H1 (cell line): ENCODE data around the gene KLK6. TPM values are rescaled to one million over a fixed set of nuclear protein-coding genes. Genes with fewer than 3 reads are reported as not detected.

ENCODE experiments used
- CTCF ChIA-PET: fragments of 300-600 bp; sonication (Branson Sonifier 250); formaldehyde crosslinking; loops from one replicate; lab custom pipeline; 2021; ENCODE audit not compliant: partially characterized antibody; lab: Charles Lee
- POLR2A ChIA-PET: fragments of 300-600 bp; sonication (Branson Sonifier 250); formaldehyde crosslinking; loops from one replicate; lab custom pipeline; 2021; ENCODE audit warnings: inconsistent platforms; ENCODE audit not compliant: partially characterized antibody; lab: Charles Lee
- DNase-seq, 2 experiments: peaks; one replicate each; pipeline versions ENCODE4 v3.0.0 to v3.0.0-alpha.2; 2010 to 2022; ENCODE audit warnings: low spot score in 2 of 2, low read depth in 1 of 2, mixed read lengths in 1 of 2
- FAIRE-seq: peaks from 2 replicates; lab custom pipeline; 2011; peaks lifted over from hg19 to GRCh38; lab: Jason Lieb, UNC
- H2AFZ ChIP-seq: 2 replicates; pipeline ENCODE4 v1.8.1; 2012; ENCODE audit warnings: low read length, inconsistent platforms
- H2AK5ac ChIP-seq: 2 replicates; pipeline ENCODE4 v1.6.1; 2013; ENCODE audit warnings: low read depth, low read length
- H2BK120ac ChIP-seq: replicated peaks from 2 replicates; pipeline ENCODE3; 2013; ENCODE audit warnings: low read depth, low read length, inconsistent platforms
- H2BK12ac ChIP-seq: 2 replicates; pipeline ENCODE4 v1.6.1; 2013; ENCODE audit warnings: low read depth, low read length
- H2BK15ac ChIP-seq: 2 replicates; pipeline ENCODE4 v1.6.1; 2013; ENCODE audit warnings: low read length
- H2BK20ac ChIP-seq: 2 replicates; pipeline ENCODE4 v1.6.1; 2013; ENCODE audit warnings: low read length
- H2BK5ac ChIP-seq: 2 replicates; pipeline ENCODE4 v1.6.1; 2013; ENCODE audit warnings: low read depth, low read length
- H3K14ac ChIP-seq: 2 replicates; pipeline ENCODE4 v1.6.1; 2013; ENCODE audit warnings: inconsistent platforms; ENCODE audit not compliant: insufficient read length
- H3K18ac ChIP-seq: 2 replicates; pipeline ENCODE4 v1.6.1; 2013; ENCODE audit warnings: low read length; ENCODE audit errors: extremely low read depth
- H3K23ac ChIP-seq: 2 replicates; pipeline ENCODE4 v1.6.1; 2013; ENCODE audit warnings: inconsistent platforms; ENCODE audit not compliant: insufficient read length
- H3K23me2 ChIP-seq: 2 replicates; pipeline ENCODE4 v1.6.1; 2013; ENCODE audit warnings: low read depth, low read length
- H3K27ac ChIP-seq: 2 replicates; pipeline ENCODE4 v1.6.1; 2011; ENCODE audit warnings: low read depth, low read length, inconsistent platforms
- H3K27me3 ChIP-seq, 4 experiments: replicated peaks in 1 of 4; 1 replicate in 1 of 4; 2 replicates in 3 of 4; pipeline versions ENCODE4 v1.6.1 to v1.8.1; 2011 to 2013; ENCODE audit warnings: low read length in 3 of 4, mild to moderate bottlenecking in 3 of 4, inconsistent platforms in 2 of 4, mixed read lengths in 2 of 4, moderate library complexity in 1 of 4; ENCODE audit not compliant: control insufficient read depth in 3 of 4, insufficient read depth in 3 of 4; ENCODE audit errors: extremely low read depth in 1 of 4
- H3K36me3 ChIP-seq, 4 experiments: 2 replicates each; pipeline versions ENCODE4 v1.6.1 to v1.8.1; 2011 to 2013; ENCODE audit warnings: mild to moderate bottlenecking in 4 of 4, low read length in 3 of 4, moderate library complexity in 2 of 4, control low read depth in 1 of 4, inconsistent platforms in 1 of 4; ENCODE audit not compliant: insufficient read depth in 4 of 4, control insufficient read depth in 2 of 4
- H3K4ac ChIP-seq: replicated peaks from 2 replicates; pipeline ENCODE3; 2013; ENCODE audit warnings: low read length, low read depth, mixed read lengths, inconsistent platforms; ENCODE audit not compliant: insufficient read length
- H3K4me1 ChIP-seq, 4 experiments: replicated peaks in 1 of 4; 1 replicate in 1 of 4; 2 replicates in 3 of 4; pipeline versions ENCODE4 v1.6.1 to v1.8.1; 2011 to 2013; ENCODE audit warnings: low read length in 3 of 4, inconsistent platforms in 2 of 4, mixed read lengths in 1 of 4; ENCODE audit not compliant: insufficient read depth in 4 of 4, control insufficient read depth in 3 of 4
- H3K4me2 ChIP-seq, 2 experiments: 2 replicates each; pipeline versions ENCODE4 v1.6.1 to v1.8.1; 2011 to 2013; ENCODE audit warnings: low read depth in 2 of 2, low read length in 2 of 2, control low read depth in 1 of 2, inconsistent platforms in 1 of 2, mild to moderate bottlenecking in 1 of 2; ENCODE audit not compliant: insufficient read depth in 1 of 2
- H3K4me3 ChIP-seq, 4 experiments: fragments of 200-600, 300-600 bp in 1 of 4; sonication (generic), shearing (Covaris generic), sonication (Bioruptor Twin) in 1 of 4; 2 replicates each; pipeline versions ENCODE4 v1.5.1 to v1.8.1; 2011 to 2016; ENCODE audit warnings: low read length in 4 of 4, low read depth in 3 of 4, control low read depth in 2 of 4, inconsistent platforms in 2 of 4, mild to moderate bottlenecking in 2 of 4, mixed read lengths in 1 of 4, moderate library complexity in 1 of 4; ENCODE audit not compliant: insufficient read depth in 2 of 4; ENCODE audit errors: extremely low read depth in 1 of 4
- H3K56ac ChIP-seq: replicated peaks from 2 replicates; pipeline ENCODE3; 2013; ENCODE audit warnings: low read depth, mild to moderate bottlenecking, mixed read lengths, low read length, inconsistent platforms; ENCODE audit not compliant: insufficient read length
- H3K79me1 ChIP-seq: 2 replicates; pipeline ENCODE4 v1.6.1; 2013; ENCODE audit warnings: low read depth, low read length, control low read depth
- H3K79me2 ChIP-seq, 2 experiments: 2 replicates each; pipeline versions ENCODE4 v1.6.1 to v1.8.1; 2012 to 2013; ENCODE audit warnings: low read length in 2 of 2, mild to moderate bottlenecking in 2 of 2, inconsistent platforms in 1 of 2; ENCODE audit not compliant: insufficient read depth in 2 of 2, control insufficient read depth in 1 of 2
- H3K9ac ChIP-seq, 4 experiments: replicated peaks in 1 of 4; 1 replicate in 1 of 4; 2 replicates in 3 of 4; pipeline versions ENCODE4 v1.6.1 to v1.8.1; 2011 to 2013; ENCODE audit warnings: low read depth in 3 of 4, low read length in 3 of 4, control low read depth in 2 of 4, mild to moderate bottlenecking in 2 of 4, moderate library complexity in 2 of 4, inconsistent platforms in 1 of 4; ENCODE audit errors: extremely low read depth in 1 of 4
- H3K9me3 ChIP-seq, 2 experiments: 2 replicates each; pipeline versions ENCODE4 v1.6.1 to v1.8.1; 2012 to 2013; ENCODE audit warnings: mild to moderate bottlenecking in 2 of 2, moderate library complexity in 2 of 2, control low read depth in 1 of 2, inconsistent platforms in 1 of 2, low read depth in 1 of 2, low read length in 1 of 2, mixed read lengths in 1 of 2; ENCODE audit not compliant: insufficient read depth in 2 of 2
- H4K20me1 ChIP-seq, 2 experiments: replicated peaks in 1 of 2; 2 replicates each; pipeline versions ENCODE3 to v1.8.1; 2011 to 2013; ENCODE audit warnings: inconsistent platforms in 2 of 2, low read length in 2 of 2, mild to moderate bottlenecking in 1 of 2; ENCODE audit not compliant: insufficient read depth in 2 of 2, control insufficient read depth in 1 of 2
- H4K5ac ChIP-seq: 2 replicates; pipeline ENCODE4 v1.6.1; 2013; ENCODE audit warnings: low read length, low read depth, mixed read lengths, inconsistent platforms; ENCODE audit not compliant: insufficient read length
- H4K8ac ChIP-seq: 2 replicates; pipeline ENCODE4 v1.8.0; 2013; ENCODE audit warnings: mild to moderate bottlenecking, moderate library complexity, low read length, inconsistent platforms; ENCODE audit not compliant: insufficient read depth; ENCODE audit errors: extremely low read depth
- H4K91ac ChIP-seq: replicated peaks from 2 replicates; pipeline ENCODE3; 2013; ENCODE audit warnings: low read length, mixed read lengths, inconsistent platforms; ENCODE audit not compliant: insufficient read length
- CBX5 ChIP-seq: fragments of 300-800, 300-1000 bp; sonication (generic); IDR thresholded peaks from 2 replicates; pipeline ENCODE4 v1.7.1; 2016; ENCODE audit warnings: antibody characterized with exemption, low read length, low read depth
- CTCF ChIP-seq, 3 experiments: IDR thresholded peaks; 1 replicate in 2 of 3; 2 replicates in 1 of 3; pipeline versions ENCODE4 v1.5.1 to v1.6.1; 2011; ENCODE audit warnings: low read length in 3 of 3, mild to moderate bottlenecking in 3 of 3, inconsistent platforms in 2 of 3, low read depth in 1 of 3, moderate library complexity in 1 of 3; ENCODE audit not compliant: insufficient read depth in 1 of 3; ENCODE audit errors: control extremely low read depth in 1 of 3
- E2F6 ChIP-seq: IDR thresholded peaks from 2 replicates; pipeline ENCODE4 v1.6.1; 2012; ENCODE audit warnings: inconsistent platforms
- FOSL1 ChIP-seq: IDR thresholded peaks from 2 replicates; pipeline ENCODE4 v1.6.1; 2011; ENCODE audit warnings: mild to moderate bottlenecking, low read depth, low read length, moderate library complexity; ENCODE audit not compliant: insufficient read depth
- MAX ChIP-seq: IDR thresholded peaks from 2 replicates; pipeline ENCODE4 v1.6.1; 2012; ENCODE audit warnings: inconsistent platforms
- RAD21 ChIP-seq, 2 experiments: IDR thresholded peaks in 1 of 2; conservative IDR thresholded peaks in 1 of 2; 2 replicates each; pipeline ENCODE4 v1.6.1; 2011; ENCODE audit warnings: low read depth in 2 of 2, low read length in 2 of 2, improper control_type of control experiment in 1 of 2, inconsistent platforms in 1 of 2, mild to moderate bottlenecking in 1 of 2, moderate library complexity in 1 of 2
- TCF12 ChIP-seq: IDR thresholded peaks from 2 replicates; pipeline ENCODE4 v1.6.1; 2011; ENCODE audit warnings: low read depth, mild to moderate bottlenecking, low read length
- TEAD4 ChIP-seq: IDR thresholded peaks from 2 replicates; pipeline ENCODE4 v1.6.1; 2012; ENCODE audit warnings: low read depth, low read length, inconsistent platforms, mixed read lengths
- WGBS, 2 experiments: shearing (Covaris generic) in 1 of 2; methylation state at CpG; one replicate each; pipeline versions ENCODE4 v1.1.6 to v1.1.7; 2013 to 2015; ENCODE audit warnings: low lambda C conversion rate in 2 of 2, mixed read lengths in 2 of 2, inconsistent platforms in 1 of 2, low coverage in 1 of 2, missing lambda C conversion rate in 1 of 2; ENCODE audit not compliant: insufficient replicate concordance in 2 of 2, insufficient coverage in 1 of 2, insufficient read length in 1 of 2; ENCODE audit errors: extremely low coverage in 1 of 2, missing lambda C conversion rate in 1 of 2; 5-methylcytosine and 5-hydroxymethylcytosine counted together
- polyA plus RNA-seq, 7 experiments: library from polyadenylated mRNA; depleted of rRNA in 3 of 7; stranded (reverse) in 5 of 7; unstranded in 2 of 7; fragments of >200 nt in 5 of 7; fragments of 200-250 nt in 2 of 7; gene quantifications; 1 replicate in 5 of 7; 2 replicates in 1 of 7; 4 replicates in 1 of 7; pipeline versions ENCODE4 v1.2.1 to v1.2.3, GENCODE V29; 2011 to 2013; ENCODE audit warnings: missing spikeins in 2 of 7, mixed read lengths in 2 of 7
- total RNA-seq: library from RNA; stranded (reverse); fragmentation: NEBNext Ultra II Directional; extraction: Animal tissue kit (Norgen Biotek cat#: 25700); gene quantifications from 2 replicates; pipeline ENCODE4 v1.2.1, GENCODE V29; 2021

The KLK6 gene
- total and polyA plus RNA-seq, 2 of the 8 experiments (the other 6 are each of a cell fraction or from before 2014, with no cell fraction given) = 0.69 to 3.2 TPM

- no peaks in the 10 kb centered on the region for H4K20me1 ChIP-seq
- no peak overlapping the region for H4K8ac ChIP-seq
- no peak overlapping the region for H4K5ac ChIP-seq
- DNase-seq (peak in 1 of 2 experiments; percentile 67), FAIRE-seq (no peak)
- H3K36me3 ChIP-seq = no peaks in the 10 kb centered on the region
- H2BK120ac ChIP-seq = no peak overlapping the region
- ChIA-PET CTCF (interaction anchor here (0.8 to 3.7 kb wide), 9 partner anchors 13 to 97 kb away, joined by 3 to 19 read pairs (median 4); no protein-coding TSS in a partner anchor), POLR2A (interaction anchor here (0.8 to 1.8 kb wide), 4 partner anchors 15 to 26 kb away, joined by 3 to 7 read pairs (median 4); no protein-coding TSS in a partner anchor)
- H3K56ac ChIP-seq = no peak overlapping the region
- peak overlapping the region in 2 of 4 experiments; percentile 15 to 29; a peak in 3 of 8 replicates for H3K4me3 ChIP-seq
- peak overlapping the region; percentile 46; the same call in 1 of the 2 replicates for H2BK15ac ChIP-seq
- H3K4me1 ChIP-seq = peaks cover 0 to 20% (median 6%) of the 10 kb centered on the region in 4 experiments; a peak in 6 of 7 replicates
- H3K4me2 ChIP-seq = peak overlapping the region; percentile 26 to 71
- H4K91ac ChIP-seq = peak overlapping the region; percentile 26
- no peak overlapping the region for H3K14ac ChIP-seq
- peak overlapping the region; percentile 34 for H3K4ac ChIP-seq
- peak; percentile 23 to 51; a peak in 2 of 4 replicates for TF ChIP-seq RAD21 (IDR thresholded peaks at IDR 0.05 in 1 of 2, conservative IDR thresholded peaks at IDR 0.05 in 1 of 2; ENCODE audit: low read depth in 2 of 2, low read length in 2 of 2)
- TF ChIP-seq CBX5 = no peak
- peak; percentile 76 for TF ChIP-seq E2F6
- TF ChIP-seq CTCF (IDR thresholded peaks at IDR 0.05; ENCODE audit: control extremely low read depth in 1 of 3, insufficient read depth in 1 of 3, low read depth in 1 of 3, low read length in 3 of 3) = peak in 1 of 3 experiments; percentile 8; a peak in 1 of 4 replicates
- peak; percentile 83 for TF ChIP-seq MAX
- no peak for TF ChIP-seq TCF12
- TF ChIP-seq FOSL1 = no peak
- TF ChIP-seq TEAD4 = peak; percentile 65; the same call in 1 of the 2 replicates
- no peak overlapping the region for H3K9ac ChIP-seq
- no peak overlapping the region for H2AK5ac ChIP-seq
- H3K18ac ChIP-seq = 0 out of 2 replicates have a peak overlapping the region, but pooled peaks have one; percentile 20
- 0 out of 2 replicates have a peak overlapping the region, but pooled peaks have one; percentile 48 for H2BK20ac ChIP-seq
- peak overlapping the region; percentile 78; the same call in 1 of the 2 replicates for H2BK12ac ChIP-seq
- WGBS, 2 experiments = 36% methylated on average over 11 of the region's 16 CpGs; no CpG with 5 or more reads in 1 of the 2 experiments
- peak overlapping the region; percentile 73; the same call in 1 of the 2 replicates for H2BK5ac ChIP-seq
- H3K79me2 ChIP-seq = no peaks in the 10 kb centered on the region
- no peak overlapping the region for H3K27ac ChIP-seq
- no peak overlapping the region for H3K23ac ChIP-seq
- H3K23me2 ChIP-seq = no peaks in the 10 kb centered on the region
- H2AFZ ChIP-seq = peak overlapping the region; percentile 67; the same call in 1 of the 2 replicates
- H3K27me3 ChIP-seq = no peaks in the 10 kb centered on the region; a peak in 1 of 7 replicates
- no peaks in the 10 kb centered on the region for H3K79me1 ChIP-seq
- no peaks in the 10 kb centered on the region for H3K9me3 ChIP-seq
These were observed 31.6 kb upstream of the KLK6 start for GRCh38 chr19:51000981-51001380.
